Mesenchymal stem cell (in vitro differentiated cells and primary cell): ENCODE results near the gene APOBEC3A.
A peak's percentile ranks its signal among the peaks of the same experiment; 100 is the strongest.

ENCODE experiments used
- DNase-seq: peaks from one replicate; pipeline ENCODE4 v3.0.0-alpha.2; 2013
- H2AFZ ChIP-seq: one replicate; pipeline ENCODE4 v1.6.1; 2013; ENCODE audit warnings: low read depth, mild to moderate bottlenecking, control low read depth, inconsistent platforms, low read length, moderate library complexity
- H2AK5ac ChIP-seq: 2 replicates; pipeline ENCODE4 v1.6.1; 2013; ENCODE audit warnings: low read length, moderate library complexity, mild to moderate bottlenecking, inconsistent platforms; ENCODE audit not compliant: severe bottlenecking
- H2BK120ac ChIP-seq: one replicate; pipeline ENCODE4 v1.6.1; 2013; ENCODE audit warnings: low read depth, mild to moderate bottlenecking, inconsistent platforms, low read length, moderate library complexity
- H2BK12ac ChIP-seq, 2 experiments: one replicate each; pipeline ENCODE4 v1.6.1; 2013; ENCODE audit warnings: inconsistent platforms in 2 of 2, low read length in 2 of 2, mild to moderate bottlenecking in 2 of 2, moderate library complexity in 2 of 2, control low read depth in 1 of 2
- H2BK15ac ChIP-seq: one replicate; pipeline ENCODE4 v1.6.1; 2013; ENCODE audit warnings: mild to moderate bottlenecking, low read depth, inconsistent platforms; ENCODE audit not compliant: poor library complexity, severe bottlenecking
- H2BK5ac ChIP-seq: 2 replicates; pipeline ENCODE4 v1.6.1; 2013; ENCODE audit warnings: low read depth, mild to moderate bottlenecking, low read length, control low read depth, inconsistent platforms; ENCODE audit not compliant: poor library complexity, severe bottlenecking
- H3K14ac ChIP-seq, 2 experiments: one replicate each; pipeline ENCODE4 v1.6.1; 2013; ENCODE audit warnings: inconsistent platforms in 2 of 2, low read length in 2 of 2, control low read depth in 1 of 2, mild to moderate bottlenecking in 1 of 2, moderate library complexity in 1 of 2
- H3K18ac ChIP-seq, 2 experiments: one replicate each; pipeline ENCODE4 v1.6.1; 2013; ENCODE audit warnings: inconsistent platforms in 2 of 2, low read length in 2 of 2, control low read depth in 1 of 2, low read depth in 1 of 2, mild to moderate bottlenecking in 1 of 2
- H3K23ac ChIP-seq, 2 experiments: one replicate each; pipeline ENCODE4 v1.6.1; 2013; ENCODE audit warnings: inconsistent platforms in 2 of 2, low read length in 2 of 2, mild to moderate bottlenecking in 2 of 2, moderate library complexity in 2 of 2, control low read depth in 1 of 2
- H3K27ac ChIP-seq: 2 replicates; pipeline ENCODE4 v1.5.1; 2013; ENCODE audit warnings: mild to moderate bottlenecking, moderate library complexity, low read length, control low read depth, inconsistent platforms; ENCODE audit not compliant: poor library complexity, severe bottlenecking
- H3K27me3 ChIP-seq, 2 experiments: 2 replicates each; pipeline versions ENCODE4 v1.6.1 to v1.7.0; 2013; ENCODE audit warnings: low read length in 2 of 2, mild to moderate bottlenecking in 2 of 2, moderate library complexity in 2 of 2, control low read depth in 1 of 2, inconsistent platforms in 1 of 2; ENCODE audit not compliant: control insufficient read depth in 1 of 2, insufficient read depth in 1 of 2
- H3K36me3 ChIP-seq, 2 experiments: 2 replicates each; pipeline versions ENCODE4 v1.6.1 to v1.7.0; 2013; ENCODE audit warnings: low read length in 2 of 2, control low read depth in 1 of 2, inconsistent platforms in 1 of 2, low read depth in 1 of 2, mild to moderate bottlenecking in 1 of 2; ENCODE audit not compliant: insufficient read depth in 2 of 2, control insufficient read depth in 1 of 2
- H3K4ac ChIP-seq, 2 experiments: one replicate each; pipeline ENCODE4 v1.6.1; 2013; ENCODE audit warnings: inconsistent platforms in 2 of 2, low read length in 2 of 2, mild to moderate bottlenecking in 2 of 2, moderate library complexity in 2 of 2, control low read depth in 1 of 2, low read depth in 1 of 2
- H3K4me1 ChIP-seq: 2 replicates; pipeline ENCODE4 v1.6.1; 2013; ENCODE audit warnings: low read depth, low read length, control low read depth; ENCODE audit not compliant: control insufficient read depth, insufficient read depth
- H3K4me2 ChIP-seq: 2 replicates; pipeline ENCODE4 v1.6.1; 2013; ENCODE audit warnings: low read length, mild to moderate bottlenecking, inconsistent platforms; ENCODE audit not compliant: poor library complexity, severe bottlenecking
- H3K4me3 ChIP-seq, 2 experiments: 2 replicates each; pipeline versions ENCODE4 v1.5.1 to v1.7.0; 2013; ENCODE audit warnings: low read length in 2 of 2, mild to moderate bottlenecking in 2 of 2, control low read depth in 1 of 2, low read depth in 1 of 2; ENCODE audit not compliant: insufficient read depth in 1 of 2
- H3K79me1 ChIP-seq: replicated peaks from 2 replicates; pipeline ENCODE4 v1.6.1; 2013; ENCODE audit warnings: mild to moderate bottlenecking, control low read depth, low read length, inconsistent platforms; ENCODE audit not compliant: poor library complexity, severe bottlenecking
- H3K9ac ChIP-seq: 2 replicates; pipeline ENCODE4 v1.7.0; 2013; ENCODE audit warnings: mild to moderate bottlenecking, low read length, moderate library complexity
- H3K9me3 ChIP-seq: 2 replicates; pipeline ENCODE4 v1.7.0; 2013; ENCODE audit warnings: mild to moderate bottlenecking, low read length; ENCODE audit not compliant: control insufficient read depth
- H4K8ac ChIP-seq: one replicate; pipeline ENCODE4 v1.6.1; 2013; ENCODE audit warnings: inconsistent platforms, mild to moderate bottlenecking, low read length, moderate library complexity
- H4K91ac ChIP-seq: one replicate; pipeline ENCODE4 v1.6.1; 2013; ENCODE audit warnings: mild to moderate bottlenecking, low read length, inconsistent platforms
- WGBS: methylation state at CpG from one replicate; pipeline ENCODE4 v1.1.7; 2013; ENCODE audit warnings: mixed read lengths; 5-methylcytosine and 5-hydroxymethylcytosine counted together

Gene APOBEC3A

DNA sequence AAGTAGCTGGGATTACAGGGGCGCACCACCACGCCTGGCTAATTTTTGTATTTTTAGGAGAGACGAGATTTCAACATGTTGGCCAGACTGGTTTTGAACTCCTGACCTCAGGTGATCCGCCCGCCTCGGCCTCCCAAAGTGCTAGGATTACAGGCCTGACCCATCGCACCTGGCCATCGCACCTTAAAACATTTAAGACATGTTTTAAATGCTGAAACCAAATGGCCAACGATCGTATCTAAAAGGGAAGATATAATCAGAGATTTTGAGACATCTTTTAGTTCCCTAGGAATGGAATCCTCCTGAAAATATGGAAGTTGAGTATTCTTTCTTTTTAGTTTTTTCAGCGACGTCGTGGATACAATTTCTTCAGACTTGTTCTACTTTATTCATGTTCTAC is 21.8 kb upstream of the APOBEC3A start:
- Histone ChIP-seq H3K36me3 (no peaks in the 10 kb centered on the region), H4K91ac (no peak overlapping the region), H2BK120ac (no peak overlapping the region), H4K8ac (no peak overlapping the region), H3K27me3 (peaks cover 18 to 61% of the 10 kb centered on the region in 2 experiments), H3K18ac (no peak overlapping the region), H3K9ac (no peak overlapping the region), H3K4me1 (peaks cover 6% of the 10 kb centered on the region), H3K4ac (no peak overlapping the region), H2BK5ac (no peak overlapping the region), H3K79me1 (no peaks in the 10 kb centered on the region), H2AFZ (no peak overlapping the region), H3K23ac (no peak overlapping the region), H3K27ac (no peak overlapping the region), H3K14ac (no peak overlapping the region), H2BK15ac (no peak overlapping the region), H3K9me3 (no peaks in the 10 kb centered on the region), H2AK5ac (no peak overlapping the region), H2BK12ac (no peak overlapping the region), H3K4me3 (no peak overlapping the region), H3K4me2 (no peak overlapping the region)
- DNase-seq = no peak
- WGBS = 94% methylated on average over 10 of the region's 13 CpGs

DNA sequence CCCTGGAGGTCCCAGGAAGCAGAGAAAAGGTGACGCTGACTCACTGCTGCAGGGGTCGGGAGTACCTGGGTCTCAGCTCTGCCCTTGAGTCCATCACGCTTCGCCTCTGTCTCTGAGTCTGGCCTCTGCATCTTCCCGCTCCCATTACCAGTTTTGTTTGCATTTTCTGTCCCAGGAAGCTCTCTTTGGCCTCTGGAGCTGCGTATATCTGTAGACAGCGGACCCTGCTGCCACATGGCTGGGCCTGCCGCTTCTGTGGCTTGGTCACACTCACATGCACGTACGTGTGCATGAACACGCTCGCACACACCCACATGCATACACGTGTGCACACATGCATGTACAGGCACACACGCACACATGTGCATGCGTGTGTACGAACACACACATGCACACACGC is 20.8 kb upstream of the APOBEC3A start:
- H3K14ac ChIP-seq = no peak overlapping the region
- no peak overlapping the region for H3K4me2 ChIP-seq
- no peak overlapping the region for H3K4me3 ChIP-seq
- H3K4me1 ChIP-seq = peaks cover 6% of the 10 kb centered on the region
- no peak overlapping the region for H3K4ac ChIP-seq
- H3K79me1 ChIP-seq = no peaks in the 10 kb centered on the region
- no peak overlapping the region for H3K23ac ChIP-seq
- no peak overlapping the region for H2BK15ac ChIP-seq
- peaks cover 20 to 64% of the 10 kb centered on the region in 2 experiments for H3K27me3 ChIP-seq
- WGBS = 86% methylated on average over 17 of the region's 17 CpGs
- no peak overlapping the region for H4K91ac ChIP-seq
- H2AK5ac ChIP-seq = no peak overlapping the region
- no peak for DNase-seq
- no peak overlapping the region for H3K27ac ChIP-seq
- no peak overlapping the region for H2BK12ac ChIP-seq
- H3K36me3 ChIP-seq = no peaks in the 10 kb centered on the region
- no peaks in the 10 kb centered on the region for H3K9me3 ChIP-seq
- no peak overlapping the region for H2BK5ac ChIP-seq
- H2AFZ ChIP-seq = no peak overlapping the region
- no peak overlapping the region for H3K18ac ChIP-seq
- no peak overlapping the region for H4K8ac ChIP-seq
- H2BK120ac ChIP-seq = no peak overlapping the region
- no peak overlapping the region for H3K9ac ChIP-seq

GRCh38 chr22:38937036-38937435 is 20.4 kb upstream of the APOBEC3A start:
- H3K9ac ChIP-seq = no peak overlapping the region
- 93% methylated on average over 4 of the region's 4 CpGs for WGBS

GRCh38 chr22:38937541-38937940 is 19.9 kb upstream of the APOBEC3A start:
- no peak overlapping the region for H3K4me3 ChIP-seq
- no peaks in the 10 kb centered on the region for H3K36me3 ChIP-seq
- no peak overlapping the region for H4K8ac ChIP-seq
- 81% methylated on average over 12 of the region's 12 CpGs for WGBS
- no peak overlapping the region for H2BK5ac ChIP-seq
- H2BK120ac ChIP-seq = no peak overlapping the region
- no peak overlapping the region for H3K4ac ChIP-seq
- no peaks in the 10 kb centered on the region for H3K9me3 ChIP-seq
- H3K27me3 ChIP-seq = peaks cover 28 to 60% of the 10 kb centered on the region in 2 experiments
- H3K14ac ChIP-seq = peak overlapping the region in 1 of 2 experiments; percentile 84
- no peak overlapping the region for H2AK5ac ChIP-seq
- no peak overlapping the region for H3K18ac ChIP-seq
- H3K27ac ChIP-seq = no peak overlapping the region
- no peaks in the 10 kb centered on the region for H3K79me1 ChIP-seq
- peak overlapping the region; percentile 31 for H4K91ac ChIP-seq
- no peak for DNase-seq
- H3K4me1 ChIP-seq = peaks cover 6% of the 10 kb centered on the region
- H2BK15ac ChIP-seq = no peak overlapping the region
- H2BK12ac ChIP-seq = no peak overlapping the region
- no peak overlapping the region for H3K23ac ChIP-seq
- H3K4me2 ChIP-seq = no peak overlapping the region
- H3K9ac ChIP-seq = no peak overlapping the region
- no peak overlapping the region for H2AFZ ChIP-seq

More at GRCh38 chr22:38937036-38937435, 20.4 kb upstream of the APOBEC3A start:
- Histone ChIP-seq H2AFZ (no peak overlapping the region), H3K14ac (no peak overlapping the region), H2BK5ac (no peak overlapping the region), H3K4ac (no peak overlapping the region), H3K23ac (no peak overlapping the region), H4K8ac (no peak overlapping the region), H3K27me3 (peaks cover 25 to 64% of the 10 kb centered on the region in 2 experiments), H3K36me3 (no peaks in the 10 kb centered on the region), H3K27ac (no peak overlapping the region), H2BK15ac (no peak overlapping the region), H3K79me1 (no peaks in the 10 kb centered on the region), H4K91ac (no peak overlapping the region), H2BK12ac (no peak overlapping the region), H3K18ac (no peak overlapping the region), H2AK5ac (no peak overlapping the region), H3K4me3 (no peak overlapping the region), H3K4me2 (no peak overlapping the region), H2BK120ac (no peak overlapping the region), H3K4me1 (peaks cover 6% of the 10 kb centered on the region), H3K9me3 (no peaks in the 10 kb centered on the region)
- DNase-seq = no peak
